GM12865 (cell line): ENCODE results near the gene MGMT.

ENCODE experiments used
- DNase-seq: peaks from one replicate; pipeline ENCODE4 v3.0.0; 2010; ENCODE audit warnings: low read depth
- H3K4me3 ChIP-seq: 2 replicates; pipeline ENCODE4 v1.5.1; 2011; ENCODE audit warnings: mild to moderate bottlenecking, low read depth, low read length, control low read depth
- TF ChIP-seq, protein P1 (sequence below): IDR thresholded peaks from 2 replicates; pipeline ENCODE4 v1.5.1; 2011; ENCODE audit warnings: low read length, control low read depth, low read depth, inconsistent platforms; ENCODE audit not compliant: insufficient read depth; ENCODE audit errors: missing control alignments

MGMT gene

DNA sequence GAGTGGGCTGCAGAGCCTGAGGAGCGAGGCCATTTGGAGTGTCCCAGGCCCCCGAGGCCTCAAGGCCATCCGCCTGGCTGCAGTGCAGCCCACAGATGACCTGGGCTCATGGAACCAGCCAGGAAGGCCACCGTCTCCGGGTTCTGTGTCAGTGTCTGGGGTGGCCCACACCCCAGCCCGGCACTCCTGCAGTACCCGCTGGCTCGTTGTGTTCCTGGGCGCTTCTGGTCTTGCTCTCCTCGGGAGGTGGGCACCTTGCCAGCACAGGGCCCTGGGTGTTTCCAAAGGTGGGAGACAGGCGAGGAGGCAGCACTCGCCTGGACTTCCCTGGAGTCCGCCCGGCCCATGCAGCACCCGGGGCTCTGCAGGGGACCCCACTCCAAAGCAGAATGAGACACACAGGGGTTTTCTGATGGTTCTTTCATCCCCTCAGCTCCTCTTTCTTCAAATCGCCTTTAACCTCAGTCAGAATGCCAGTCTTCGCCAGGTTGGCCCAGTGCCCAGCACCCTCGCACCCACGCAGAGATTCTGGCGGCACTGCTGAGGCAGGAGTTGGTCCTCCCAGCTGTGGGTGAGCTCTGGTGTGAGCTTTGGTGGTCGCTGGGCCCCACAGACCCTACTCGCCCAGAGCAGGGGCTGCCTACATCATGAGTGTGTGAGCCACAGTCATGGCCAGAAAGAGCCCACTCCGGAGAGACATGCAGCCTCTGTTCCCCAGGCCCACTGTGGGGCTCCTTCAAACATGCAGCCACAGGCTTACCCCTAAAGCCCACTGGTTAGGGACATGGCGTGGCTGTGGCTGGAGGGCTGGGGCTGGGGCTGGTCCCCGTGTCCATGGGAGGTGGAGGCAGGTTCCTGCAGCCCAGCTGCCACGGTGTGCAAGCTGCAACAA is 341.3 kb downstream of the MGMT start:
- no peak for DNase-seq

DNA sequence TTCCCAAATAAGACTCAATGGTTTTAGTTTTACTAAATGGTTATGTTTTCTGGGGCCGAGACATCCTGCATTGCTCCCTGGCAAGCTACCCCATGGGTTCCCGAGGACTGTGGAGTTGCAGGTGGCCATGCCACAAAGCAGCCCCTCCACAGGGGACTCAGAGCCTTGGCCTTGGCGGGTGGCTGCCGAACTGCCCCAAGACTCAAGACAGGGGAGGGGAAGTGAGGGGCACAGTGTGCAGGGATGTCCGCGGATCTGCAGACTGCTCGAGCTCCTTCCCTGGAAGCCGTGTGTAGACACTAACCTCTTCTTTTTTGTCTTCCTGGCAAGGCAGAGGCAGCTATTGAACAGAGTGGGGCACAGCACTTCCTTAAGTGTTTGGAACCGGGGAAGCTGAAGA is 342.4 kb downstream of the MGMT start:
- H3K4me3 ChIP-seq, result no peak overlapping the region
- TF ChIP-seq, protein P1, sequence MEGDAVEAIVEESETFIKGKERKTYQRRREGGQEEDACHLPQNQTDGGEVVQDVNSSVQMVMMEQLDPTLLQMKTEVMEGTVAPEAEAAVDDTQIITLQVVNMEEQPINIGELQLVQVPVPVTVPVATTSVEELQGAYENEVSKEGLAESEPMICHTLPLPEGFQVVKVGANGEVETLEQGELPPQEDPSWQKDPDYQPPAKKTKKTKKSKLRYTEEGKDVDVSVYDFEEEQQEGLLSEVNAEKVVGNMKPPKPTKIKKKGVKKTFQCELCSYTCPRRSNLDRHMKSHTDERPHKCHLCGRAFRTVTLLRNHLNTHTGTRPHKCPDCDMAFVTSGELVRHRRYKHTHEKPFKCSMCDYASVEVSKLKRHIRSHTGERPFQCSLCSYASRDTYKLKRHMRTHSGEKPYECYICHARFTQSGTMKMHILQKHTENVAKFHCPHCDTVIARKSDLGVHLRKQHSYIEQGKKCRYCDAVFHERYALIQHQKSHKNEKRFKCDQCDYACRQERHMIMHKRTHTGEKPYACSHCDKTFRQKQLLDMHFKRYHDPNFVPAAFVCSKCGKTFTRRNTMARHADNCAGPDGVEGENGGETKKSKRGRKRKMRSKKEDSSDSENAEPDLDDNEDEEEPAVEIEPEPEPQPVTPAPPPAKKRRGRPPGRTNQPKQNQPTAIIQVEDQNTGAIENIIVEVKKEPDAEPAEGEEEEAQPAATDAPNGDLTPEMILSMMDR, result no peak
- no peak for DNase-seq

More for the DNA sequence above, 341.3 kb downstream of the MGMT start:
- no peak overlapping the region for H3K4me3 ChIP-seq
- TF ChIP-seq, protein P1, result no peak

DNA sequence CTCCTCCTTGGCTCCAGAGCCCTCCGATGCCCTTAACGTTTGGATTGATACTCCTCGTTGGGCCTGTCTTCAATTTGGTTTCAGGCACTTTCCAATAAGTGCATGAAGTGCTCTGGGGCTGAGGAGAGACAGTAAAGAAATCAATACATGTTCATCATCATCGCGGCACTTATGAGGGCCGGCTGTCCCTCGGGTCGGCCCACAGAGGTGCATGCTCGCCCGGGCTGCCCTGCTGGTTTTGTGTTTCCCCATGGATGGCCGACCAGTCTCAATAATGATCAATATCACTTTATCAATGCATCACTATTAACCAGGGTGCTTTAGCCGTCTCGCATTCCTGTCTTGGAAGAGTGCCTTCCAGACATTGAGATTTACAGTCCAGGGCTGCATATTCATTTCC is 342.8 kb downstream of the MGMT start:
- TF ChIP-seq, protein P1, result no peak
- H3K4me3 ChIP-seq, result no peak overlapping the region
- DNase-seq, result no peak

DNA sequence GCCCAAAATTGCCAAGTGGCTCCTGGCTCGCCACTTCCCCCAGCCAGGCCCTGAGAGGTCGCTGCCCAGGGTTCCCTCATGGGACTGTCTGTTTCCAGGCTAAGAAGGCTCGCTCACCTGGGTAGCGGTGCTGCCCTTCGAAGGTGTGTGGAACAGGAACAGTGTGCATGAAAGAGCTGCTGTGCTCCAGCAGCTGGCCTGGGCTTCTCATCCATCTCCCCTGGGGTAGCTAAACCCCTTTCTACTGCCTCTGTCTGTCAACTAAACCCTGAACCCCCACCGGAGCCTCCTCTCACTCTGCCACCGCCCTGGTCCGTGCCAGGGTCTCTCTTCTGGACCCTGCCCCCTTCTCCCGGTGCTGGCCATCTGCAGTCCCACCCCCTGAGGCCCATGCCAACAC is 344.2 kb downstream of the MGMT start:
- H3K4me3 ChIP-seq, result no peak overlapping the region
- TF ChIP-seq, protein P1, result no peak
- no peak for DNase-seq

DNA sequence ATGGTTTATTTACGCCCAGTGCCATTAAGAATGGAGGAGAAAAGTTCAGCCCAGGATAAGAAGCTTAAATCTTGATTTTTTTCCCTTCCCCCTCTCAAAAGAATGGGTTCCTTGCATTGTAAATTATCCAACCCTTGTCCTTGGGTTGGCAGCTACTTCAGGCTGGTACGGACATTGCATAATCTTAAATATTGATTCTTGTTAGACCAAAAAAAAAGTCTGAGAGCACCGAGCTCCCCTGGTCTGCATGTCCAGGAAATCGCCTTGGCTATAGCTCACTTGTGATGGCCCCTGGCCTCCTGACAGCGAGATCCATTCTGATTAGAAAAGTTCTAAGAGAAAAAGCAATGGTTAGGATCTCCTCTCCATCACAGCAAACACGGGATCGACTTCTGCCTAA is 345.4 kb downstream of the MGMT start:
- DNase-seq, result no peak
- TF ChIP-seq, protein P1, result no peak

DNA sequence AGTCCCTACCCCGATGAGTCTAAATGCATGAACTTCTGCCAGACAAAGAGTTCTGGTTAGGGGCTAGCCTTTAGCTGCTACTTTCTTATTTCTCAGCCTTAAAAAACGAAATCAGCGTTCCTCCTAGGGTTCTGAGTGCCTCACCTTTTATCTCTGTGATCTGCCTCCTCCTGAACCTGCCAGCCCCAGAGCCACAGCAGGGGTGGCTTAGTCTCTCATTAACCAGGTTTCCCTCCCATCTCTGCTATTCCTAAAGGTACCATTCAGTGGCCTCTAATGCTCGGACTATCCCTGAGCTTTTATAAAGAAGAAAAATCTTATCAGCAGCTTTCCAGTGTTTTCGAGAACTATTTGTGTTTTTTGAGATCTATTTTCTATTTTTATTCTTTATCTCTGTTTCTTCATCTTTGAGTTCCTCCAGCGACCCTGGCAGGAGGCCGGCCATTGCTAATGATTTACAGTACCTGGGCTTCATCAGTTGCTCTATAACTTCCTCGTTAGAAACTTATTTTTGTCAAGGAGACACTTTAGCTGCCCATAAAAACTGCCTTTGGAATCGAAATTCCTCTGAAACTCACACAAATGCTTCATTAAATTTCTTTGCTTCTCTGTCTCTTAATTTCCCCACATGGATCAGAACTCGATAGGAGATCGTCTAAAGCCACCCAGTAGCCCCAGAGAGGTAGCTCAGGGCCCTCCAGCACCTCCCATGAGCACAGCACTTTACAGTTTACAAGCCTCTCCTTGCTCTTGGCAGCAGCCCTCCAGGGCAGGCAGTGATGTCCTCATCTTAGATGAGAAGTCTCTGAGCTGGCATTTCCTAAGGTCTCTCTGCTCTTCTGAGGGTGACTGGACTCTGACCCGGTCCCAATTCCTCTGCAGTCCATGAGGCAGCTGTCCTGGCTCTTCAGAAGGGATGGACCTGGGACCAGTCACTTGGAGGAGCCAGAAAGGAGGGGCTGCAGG is 347.9 kb downstream of the MGMT start:
- no peak for DNase-seq
- H3K4me3 ChIP-seq, result no peak overlapping the region
- TF ChIP-seq, protein P1, result no peak

More for the DNA sequence above, 345.4 kb downstream of the MGMT start:
- H3K4me3 ChIP-seq, result no peak overlapping the region
